ENCODE data around the gene MYL1. TPM values are rescaled to one million over a fixed set of nuclear protein-coding genes. Genes with fewer than 3 reads are reported as not detected.

Gene MYL1
- total and polyA plus RNA-seq, 2 of the 4 experiments (the other 2 are of a cell fraction): not detected

GRCh38 chr2:210310550-210310949 is 4.4 kb downstream of the MYL1 start:
- ATAC-seq (ENCODE audit: low read depth) (no peak), DNase-seq (no peak)
- H3K27me3 ChIP-seq (ENCODE audit: control insufficient read depth, insufficient read depth, low read length): no peaks in the 10 kb centered on the region
- no peak overlapping the region for H2BK5ac ChIP-seq (ENCODE audit: low read depth, low read length, poor library complexity, severe bottlenecking)
- no peaks in the 10 kb centered on the region for H4K20me1 ChIP-seq (ENCODE audit: insufficient read depth, low read length)
- H4K91ac ChIP-seq (ENCODE audit: insufficient read depth, low read depth, low read length): no peak overlapping the region
- no peak overlapping the region for H2AK5ac ChIP-seq (ENCODE audit: low read depth, low read length)
- BruUV-seq (replicated peaks): no TSS peak
- H3K23ac ChIP-seq (ENCODE audit: low read depth, low read length): no peak overlapping the region
- no peaks in the 10 kb centered on the region; the same call in 1 of the 2 replicates for H3K9me3 ChIP-seq (ENCODE audit: control insufficient read depth, insufficient read depth, low read length)
- H3K4ac ChIP-seq (ENCODE audit: low read depth, low read length): no peak overlapping the region
- no peak overlapping the region for H2AFZ ChIP-seq (replicated peaks; ENCODE audit: low read length, poor library complexity)
- dilution Hi-C loops (cut with HindIII; ENCODE audit: low sequenced_read_pairs, unreplicated experiment) (no loop called here), intact Hi-C loops (cut with micrococcal nuclease) (no loop called here), in situ Hi-C loops (cut with MboI; ENCODE audit: low sequenced_read_pairs) (no loop called here)
- TF ChIP-seq BHLHE40 (IDR thresholded peaks at IDR 0.05; ENCODE audit: low read depth, low read length) (no peak), POLR2A (IDR thresholded peaks at IDR 0.05; ENCODE audit: low read depth, low read length) (no peak), RFX5 (IDR thresholded peaks at IDR 0.05; ENCODE audit: low read depth, low read length) (no peak), RAD21 (IDR thresholded peaks at IDR 0.05; ENCODE audit: low read length) (no peak)
- H3K9me1 ChIP-seq (ENCODE audit: insufficient read depth, low read length): no peaks in the 10 kb centered on the region
- H3K9ac ChIP-seq (ENCODE audit: low read depth, low read length): no peak overlapping the region
- no peak overlapping the region for H4K5ac ChIP-seq (ENCODE audit: low read depth, low read length)
- H3K4me1 ChIP-seq (ENCODE audit: control insufficient read depth, insufficient read depth, low read length): no peaks in the 10 kb centered on the region
- no peak overlapping the region for H3K14ac ChIP-seq (replicated peaks; ENCODE audit: low read depth, low read length)
- no CpG with 5 or more reads among the region's 1 CpG for WGBS, 2 experiments (ENCODE audit: extremely low coverage in 2 of 2, insufficient read length in 1 of 2)
- H3K18ac ChIP-seq (ENCODE audit: low read depth, low read length): no peak overlapping the region
- H4K8ac ChIP-seq (ENCODE audit: low read depth in 2 of 2, low read length in 2 of 2): no peak overlapping the region
- no peak overlapping the region for H2BK120ac ChIP-seq (ENCODE audit: low read depth, low read length)
- no peaks in the 10 kb centered on the region for H3K79me1 ChIP-seq (ENCODE audit: low read depth in 1 of 2, low read length in 2 of 2)
- ChIA-PET CTCF (no interaction called here), POLR2A (ENCODE audit: unreplicated experiment) (no interaction called here)
- no peak overlapping the region for H2AK9ac ChIP-seq (replicated peaks; ENCODE audit: low read depth, low read length, poor library complexity)
- no peak overlapping the region for H3K4me2 ChIP-seq (ENCODE audit: low read depth, low read length)
- no peak overlapping the region for H3K27ac ChIP-seq (ENCODE audit: insufficient read depth, low read length)
- H3K56ac ChIP-seq (ENCODE audit: extremely low read depth, insufficient read depth, low read length): no peak overlapping the region
- H2BK20ac ChIP-seq (ENCODE audit: low read depth, low read length): no peak overlapping the region
- H2BK15ac ChIP-seq (ENCODE audit: low read depth, low read length): no peak overlapping the region
- H3K36me3 ChIP-seq (ENCODE audit: control insufficient read depth, insufficient read depth, low read length): no peaks in the 10 kb centered on the region
- H3K4me3 ChIP-seq (ENCODE audit: insufficient read depth, low read depth, low read length): no peak overlapping the region

Measured in IMR-90 (cell line).